GM12865 (cell line): ENCODE data around the gene IDH3G.

Experiments
- DNase-seq: peaks from one replicate; pipeline ENCODE4 v3.0.0; 2010; ENCODE audit warnings: low read depth
- H3K4me3 ChIP-seq: 2 replicates; pipeline ENCODE4 v1.5.1; 2011; ENCODE audit warnings: mild to moderate bottlenecking, low read depth, low read length, control low read depth
- CTCF ChIP-seq: IDR thresholded peaks from 2 replicates; pipeline ENCODE4 v1.5.1; 2011; ENCODE audit warnings: low read length, control low read depth, low read depth, inconsistent platforms; ENCODE audit not compliant: insufficient read depth; ENCODE audit errors: missing control alignments

IDH3G gene

GRCh38 chrX:153804100-153804595 is 10.0 kb upstream of the IDH3G start:
- H3K4me3 ChIP-seq: no peak overlapping the region
- DNase-seq: no peak
- TF ChIP-seq CTCF: no peak

GRCh38 chrX:153803211-153804099 is 9.3 kb upstream of the IDH3G start:
- DNase-seq: no peak
- no peak for TF ChIP-seq CTCF
- H3K4me3 ChIP-seq: no peak overlapping the region

- no peak overlapping the region for H3K4me3 ChIP-seq
- no peak for TF ChIP-seq CTCF
- DNase-seq: no peak
Measured at GRCh38 chrX:153802513-153803045, 8.4 kb upstream of the IDH3G start.

- DNase-seq: no peak
- no peak for TF ChIP-seq CTCF
- no peak overlapping the region for H3K4me3 ChIP-seq
Measured at GRCh38 chrX:153801669-153802068, 7.5 kb upstream of the IDH3G start.

GRCh38 chrX:153800746-153801145 is 6.6 kb upstream of the IDH3G start:
- H3K4me3 ChIP-seq: no peak overlapping the region
- TF ChIP-seq CTCF: no peak
- no peak for DNase-seq

- no peak for TF ChIP-seq CTCF
- no peak for DNase-seq
- H3K4me3 ChIP-seq: no peak overlapping the region
Measured at GRCh38 chrX:153800177-153800722, 6.1 kb upstream of the IDH3G start.
